CD4-positive, alpha-beta T cell treated with Interleukin-17A for 4 hours (primary cell): ENCODE results near the gene ADAMTS10.
A peak's percentile ranks its signal among the peaks of the same experiment; 100 is the strongest.
"Not testable (repeated sequence)": the region's sequence is repeated elsewhere in the genome, so short reads cannot be mapped to it uniquely, and the experiment has no call there.

Experiments
- DNase-seq: peaks from one replicate; pipeline ENCODE4 v3.0.0-alpha.2; 2020; ENCODE audit warnings: mixed read lengths

Gene ADAMTS10

GRCh38 chr19:8622886-8623285, 12.4 kb upstream of the ADAMTS10 start:
- DNase-seq: peak; percentile 10

- DNase-seq: no peak
Measured at GRCh38 chr19:8618751-8619150, 8.2 kb upstream of the ADAMTS10 start.

GRCh38 chr19:8617984-8618383, 7.5 kb upstream of the ADAMTS10 start:
- no peak for DNase-seq

GRCh38 chr19:8617325-8617724, 6.8 kb upstream of the ADAMTS10 start:
- DNase-seq: not testable (repeated sequence)

- DNase-seq: no peak
Measured at GRCh38 chr19:8616861-8617260, 6.3 kb upstream of the ADAMTS10 start.

GRCh38 chr19:8615813-8616596, 5.5 kb upstream of the ADAMTS10 start:
- peak; percentile 75 for DNase-seq

GRCh38 chr19:8615024-8615423, 4.5 kb upstream of the ADAMTS10 start:
- no peak for DNase-seq

GRCh38 chr19:8614455-8614854, 3.9 kb upstream of the ADAMTS10 start:
- DNase-seq: no peak

- peak; percentile 9 for DNase-seq
Measured at GRCh38 chr19:8612807-8613171, 2.3 kb upstream of the ADAMTS10 start.

- DNase-seq: peak; percentile 15
Measured at GRCh38 chr19:8611877-8612806, 1.6 kb upstream of the ADAMTS10 start.

GRCh38 chr19:8611391-8611876, 919 bp upstream of the ADAMTS10 start:
- peak; percentile 38 for DNase-seq

- no peak for DNase-seq
Measured at GRCh38 chr19:8610936-8611300, 403 bp upstream of the ADAMTS10 start.

GRCh38 chr19:8609279-8610040, 1.1 kb downstream of the ADAMTS10 start:
- DNase-seq: peak; percentile 53

- peak; percentile 13 for DNase-seq
Measured at GRCh38 chr19:8608941-8609278, 1.6 kb downstream of the ADAMTS10 start.

- no peak for DNase-seq
Measured at GRCh38 chr19:8607386-8607785, 3.1 kb downstream of the ADAMTS10 start.

GRCh38 chr19:8605514-8605913, 5.0 kb downstream of the ADAMTS10 start:
- DNase-seq: no peak

- no peak for DNase-seq
Measured at GRCh38 chr19:8601796-8602195, 8.7 kb downstream of the ADAMTS10 start.

- DNase-seq: no peak
Measured at GRCh38 chr19:8600816-8601215, 9.7 kb downstream of the ADAMTS10 start.

GRCh38 chr19:8600064-8600463, 10.5 kb downstream of the ADAMTS10 start:
- no peak for DNase-seq

GRCh38 chr19:8596168-8596567, 14.3 kb downstream of the ADAMTS10 start:
- DNase-seq: no peak

- no peak for DNase-seq
Measured at GRCh38 chr19:8595651-8596050, 14.9 kb downstream of the ADAMTS10 start.

GRCh38 chr19:8593931-8594330, 16.6 kb downstream of the ADAMTS10 start:
- no peak for DNase-seq
